ENCODE results near the gene ZNF423. TPM values are rescaled to one million over a fixed set of nuclear protein-coding genes. Genes with fewer than 3 reads are reported as not detected.

ZNF423 gene
- polyA plus RNA-seq, 5 donors: 20.1 to 29.9 (median 23.1) TPM

GRCh38 chr16:49850558-49851467 is 5.1 kb downstream of the ZNF423 start:
- no peak for DNase-seq

DNA sequence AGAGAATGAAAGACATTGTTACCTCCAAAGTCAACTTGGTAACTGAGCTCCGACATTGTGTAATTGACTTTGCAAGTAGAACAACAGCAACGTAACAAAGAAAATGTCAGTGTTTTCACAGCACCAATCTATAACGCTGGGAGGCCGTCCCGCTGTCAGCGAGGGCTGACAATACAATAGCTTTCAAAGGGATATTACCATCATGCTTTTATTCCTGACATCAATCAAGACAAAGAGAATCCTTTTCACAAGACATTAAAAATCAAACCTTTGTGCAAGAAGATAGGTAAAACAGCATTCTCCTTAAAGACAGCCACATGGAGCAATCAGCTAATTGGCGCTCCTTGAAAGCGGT is 6.2 kb downstream of the ZNF423 start:
- no peak for DNase-seq

DNA sequence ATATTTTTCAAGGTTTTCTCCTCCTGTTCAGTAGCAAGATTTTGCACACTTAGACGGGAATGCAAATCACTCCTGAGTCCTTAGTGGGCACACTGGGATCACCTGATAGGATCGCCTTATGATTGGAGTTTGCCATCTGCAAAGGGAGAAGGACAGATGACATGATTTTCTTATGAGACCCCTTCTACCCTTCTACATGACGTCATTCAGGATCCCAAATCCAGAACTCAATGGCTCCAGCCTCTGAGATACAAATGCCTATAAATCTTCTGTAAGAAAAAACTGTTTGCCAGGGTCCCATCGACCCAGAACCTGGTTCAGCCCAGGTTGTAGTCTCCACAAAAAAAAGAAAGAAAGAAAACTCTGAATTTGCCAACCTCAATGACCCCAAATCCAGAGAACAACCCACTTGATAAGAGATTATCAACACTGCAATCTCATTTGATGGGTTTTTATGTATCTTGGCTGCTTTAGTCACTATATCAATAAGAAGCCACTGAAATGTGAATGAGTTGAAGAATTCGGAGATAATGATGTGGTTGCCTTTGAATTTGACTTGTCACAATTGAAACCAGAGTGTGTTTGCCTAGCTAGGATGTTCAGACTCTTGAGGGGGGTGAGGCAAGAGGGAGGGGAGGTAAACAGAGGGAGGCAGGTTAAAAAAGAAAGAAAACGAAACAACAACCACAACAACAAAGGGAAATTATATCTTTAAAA is 6.7 kb downstream of the ZNF423 start:
- no peak for DNase-seq

DNA sequence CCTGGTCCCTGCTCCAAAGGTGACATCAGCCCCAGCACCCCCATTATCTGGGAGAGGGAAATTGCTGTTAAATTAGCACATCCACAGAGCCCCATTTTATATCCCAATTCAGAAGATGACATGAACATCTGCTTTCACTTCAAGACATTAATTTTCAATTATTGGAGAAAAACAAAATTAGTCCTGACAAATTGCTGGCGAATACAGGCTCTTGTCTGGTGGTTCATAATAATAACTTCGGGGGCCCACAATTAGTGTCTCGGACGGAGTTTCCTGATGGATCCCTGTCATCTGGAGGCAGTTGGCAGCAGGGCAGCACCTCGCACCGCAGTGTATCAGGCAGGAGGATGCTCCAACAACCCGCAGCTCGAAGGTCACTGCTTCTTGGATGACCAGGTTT is 7.4 kb downstream of the ZNF423 start:
- DNase-seq: no peak

- DNase-seq: no peak
Measured at GRCh38 chr16:49846800-49847199, 9.1 kb downstream of the ZNF423 start.

- no peak for DNase-seq
Measured at GRCh38 chr16:49844359-49844758, 11.6 kb downstream of the ZNF423 start.

DNA sequence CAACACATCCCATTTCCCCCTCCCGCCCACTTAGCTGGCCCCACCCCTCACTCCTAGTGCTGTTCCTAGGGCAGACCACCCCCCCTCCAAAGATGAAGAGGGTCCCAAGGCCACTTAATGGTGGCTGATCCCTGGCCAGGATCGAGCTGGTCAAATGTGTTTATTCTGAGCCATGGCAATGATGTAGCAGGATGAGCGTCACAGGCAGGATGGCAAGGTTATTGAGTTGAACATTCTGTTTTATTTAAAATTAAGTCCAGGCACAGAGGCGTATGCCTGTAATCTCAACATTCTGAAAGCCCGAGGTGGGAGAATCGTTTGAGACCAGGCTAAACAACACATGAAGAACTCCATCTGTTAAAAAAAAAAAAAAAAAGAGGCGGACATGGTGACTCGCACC is 12.2 kb downstream of the ZNF423 start:
- DNase-seq: no peak

DNA sequence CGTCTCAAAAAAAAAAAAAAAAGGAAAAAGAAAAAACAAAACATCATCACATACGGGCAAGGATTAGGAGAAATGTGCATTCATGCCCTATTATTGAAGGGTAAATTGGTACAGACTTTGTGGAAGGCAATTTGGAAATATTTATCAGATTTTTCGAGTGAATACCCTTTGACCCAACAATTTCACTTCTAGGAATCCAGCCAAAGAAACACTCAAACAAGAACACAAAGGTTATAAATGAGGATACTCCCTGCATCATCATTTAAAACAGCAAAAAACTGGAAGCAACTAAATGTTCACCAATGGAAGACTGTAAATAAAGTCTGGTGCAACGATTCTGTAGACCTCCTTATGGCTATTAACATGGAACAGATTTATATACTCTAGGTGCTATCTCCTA is 12.9 kb downstream of the ZNF423 start:
- DNase-seq: no peak

- no peak for DNase-seq
Measured at GRCh38 chr16:49839017-49839825, 16.7 kb downstream of the ZNF423 start.

DNA sequence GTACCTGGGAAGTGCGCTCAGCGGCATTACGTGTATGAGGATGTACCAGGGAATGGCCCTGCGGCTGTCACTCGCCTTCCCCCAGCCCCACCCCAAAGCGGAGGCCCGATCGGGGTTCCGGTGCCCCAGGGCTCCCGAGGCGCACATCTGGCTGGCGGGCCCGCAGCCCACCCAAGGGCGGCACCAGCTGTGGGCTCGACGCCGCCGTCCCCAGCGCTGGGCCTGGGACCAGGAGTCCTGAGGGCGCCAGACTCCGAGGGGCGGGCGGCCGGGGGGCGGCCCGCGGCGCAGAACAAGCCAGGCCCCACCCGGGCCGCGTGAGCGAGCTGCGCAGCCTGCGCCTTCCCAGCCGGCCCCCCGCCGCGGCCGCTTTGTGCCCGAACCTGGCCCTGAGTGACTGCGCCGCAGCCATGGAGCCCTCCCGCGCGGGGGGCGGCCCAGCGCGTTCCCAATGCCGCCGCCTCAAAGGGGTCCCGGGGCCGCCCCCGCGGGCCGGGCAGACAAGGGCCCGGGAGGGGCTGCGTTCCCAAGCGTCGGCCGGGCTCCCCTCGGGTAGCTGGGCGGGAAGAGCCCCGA is 17.4 kb downstream of the ZNF423 start:
- DNase-seq: no peak

DNA sequence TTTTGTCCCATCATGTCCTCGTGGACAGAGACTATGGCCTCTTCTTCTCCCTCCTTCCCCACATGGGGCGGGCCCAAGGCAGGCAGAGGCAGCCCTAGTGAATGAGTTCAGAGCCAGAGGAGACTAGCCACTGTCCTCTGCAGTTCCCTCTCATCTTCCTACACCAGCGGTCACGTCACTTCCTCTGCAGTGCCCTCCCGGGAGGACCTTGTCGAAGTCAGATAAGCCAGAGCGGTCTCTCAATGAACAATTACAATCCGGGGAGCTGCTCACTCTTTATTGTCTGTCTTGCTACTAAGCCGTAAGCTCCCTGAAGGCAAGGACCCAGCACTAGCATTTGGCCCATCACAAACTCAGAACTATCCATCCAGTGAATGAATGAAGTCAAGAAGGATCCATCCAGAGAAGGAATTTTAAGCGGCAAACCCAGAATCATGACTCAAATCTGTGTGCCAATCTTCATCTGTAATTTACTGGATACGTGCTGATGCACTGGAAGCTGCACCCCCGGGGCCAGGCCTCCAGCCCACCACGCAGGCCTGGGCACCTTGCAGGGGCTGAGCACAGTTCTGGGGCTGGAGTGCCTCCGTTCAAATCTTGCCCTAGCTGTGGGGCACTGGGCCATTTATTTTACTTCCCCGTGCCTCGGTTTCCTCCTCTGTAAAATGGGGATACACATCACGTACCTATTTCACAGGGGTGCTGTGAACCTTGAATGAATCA is 18.1 kb downstream of the ZNF423 start:
- no peak for DNase-seq

DNA sequence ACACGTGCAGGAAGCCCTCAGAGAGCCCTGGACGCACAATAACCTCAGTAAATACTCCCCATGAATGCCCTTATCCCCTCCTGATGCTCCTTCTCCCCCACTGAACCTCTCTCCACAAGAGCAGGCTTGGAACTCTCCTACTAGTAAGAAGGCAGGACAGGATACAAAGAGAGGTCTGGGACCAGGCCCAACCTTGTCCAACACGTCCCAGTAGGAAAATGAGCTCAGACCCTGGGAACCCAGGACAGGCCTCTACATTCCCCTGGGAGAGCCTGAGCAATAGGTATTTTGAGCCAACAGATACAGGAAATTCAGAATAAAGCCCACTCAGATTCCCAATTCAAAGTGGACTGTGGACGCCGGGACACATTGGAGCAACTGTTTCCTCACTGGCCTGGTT is 19.2 kb downstream of the ZNF423 start:
- no peak for DNase-seq

DNA sequence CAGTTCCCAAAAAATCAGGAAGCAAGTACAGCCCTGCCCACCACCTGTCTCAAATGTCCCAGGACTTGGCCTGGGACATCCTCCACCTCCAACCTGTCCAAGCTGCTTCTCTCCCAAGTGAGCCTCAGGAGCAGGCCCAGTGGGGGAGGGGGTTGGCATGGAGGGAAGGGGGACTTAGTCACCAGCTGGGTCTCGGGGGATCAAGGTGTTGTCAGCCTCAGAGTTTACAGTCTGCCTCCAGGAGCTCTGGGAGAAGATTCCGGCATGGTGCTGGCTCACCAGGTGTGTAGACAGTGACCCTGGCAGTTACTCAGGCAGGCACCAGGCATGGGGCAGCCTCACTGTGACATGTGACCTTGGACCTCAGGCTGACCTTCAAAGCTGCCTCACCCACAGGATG is 19.7 kb downstream of the ZNF423 start:
- DNase-seq: no peak

DNA sequence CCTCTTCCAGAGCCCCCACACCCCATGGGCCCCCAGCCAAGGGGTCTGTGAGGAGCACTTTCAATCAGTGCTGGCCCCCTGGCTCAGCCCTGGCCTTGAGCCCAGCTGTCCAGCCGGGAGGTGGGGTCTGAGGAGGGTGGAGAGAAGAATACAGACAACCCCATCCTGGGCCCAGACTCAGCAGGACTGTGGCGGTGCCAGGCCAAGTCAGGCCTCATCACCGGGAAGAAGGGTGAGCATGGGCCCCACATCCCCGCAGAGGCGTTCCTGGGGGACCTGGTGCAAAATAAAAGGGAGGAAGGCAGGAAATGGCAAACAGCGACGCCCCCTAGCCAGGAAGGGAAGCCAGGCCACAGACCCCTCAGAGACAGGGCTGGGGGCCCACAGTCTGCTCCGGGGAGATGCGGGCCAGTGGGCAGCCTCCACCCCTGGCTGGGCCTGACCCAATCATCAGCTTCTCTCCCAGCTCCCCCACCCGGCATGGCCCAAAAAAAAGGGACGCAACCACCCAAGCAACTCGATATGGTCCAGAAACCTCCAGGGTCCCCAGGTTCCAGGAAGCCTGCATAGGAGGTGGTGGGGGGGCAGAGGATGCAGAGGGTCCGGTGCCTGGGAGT is 20.6 kb downstream of the ZNF423 start:
- peak in 1 of 2 donors; percentile 68 for DNase-seq

- peak; percentile 88 to 89 for DNase-seq
Measured at GRCh38 chr16:49834531-49835151, 21.3 kb downstream of the ZNF423 start.

GRCh38 chr16:49833796-49834530 is 21.9 kb downstream of the ZNF423 start:
- DNase-seq: no peak

DNA sequence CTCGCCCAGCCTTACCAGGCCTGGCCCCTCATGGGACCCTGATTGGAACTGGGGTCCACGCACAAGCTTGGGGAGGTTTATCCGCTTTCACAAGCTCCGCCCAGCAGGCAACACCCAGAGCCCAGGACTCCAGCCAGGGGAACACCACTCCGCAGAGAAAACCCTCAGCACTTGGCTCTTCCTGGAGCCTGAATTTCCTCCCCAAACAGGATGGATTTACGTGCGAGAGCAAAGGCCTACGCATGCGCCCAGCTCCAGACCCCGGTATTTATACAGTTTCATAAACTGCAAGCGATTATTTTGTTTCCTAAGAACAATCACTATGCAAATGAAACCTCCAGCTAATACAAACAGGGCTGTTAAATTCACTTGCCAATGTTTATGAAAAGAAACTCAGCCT is 22.8 kb downstream of the ZNF423 start:
- peak; percentile 69 to 72 for DNase-seq

DNA sequence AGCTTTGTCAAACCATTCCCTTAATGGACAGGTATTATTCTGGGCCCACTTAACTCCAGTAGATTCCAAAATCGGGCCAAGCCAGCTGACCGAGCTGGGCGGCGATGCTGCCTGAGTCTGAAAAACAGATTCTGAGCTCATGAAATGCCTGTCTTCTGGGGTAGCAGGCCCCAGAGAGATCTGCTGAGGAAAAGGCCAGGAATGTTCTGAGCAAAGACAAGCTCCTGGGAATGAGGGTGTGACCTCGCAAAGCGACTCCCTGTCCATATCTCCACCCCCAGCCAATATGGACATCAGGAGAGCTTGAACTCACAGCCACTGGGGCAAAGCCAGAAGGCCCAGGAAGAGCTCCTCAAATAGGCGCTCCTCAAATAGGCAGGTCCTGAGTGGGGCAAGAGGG is 23.7 kb downstream of the ZNF423 start:
- no peak for DNase-seq

DNA sequence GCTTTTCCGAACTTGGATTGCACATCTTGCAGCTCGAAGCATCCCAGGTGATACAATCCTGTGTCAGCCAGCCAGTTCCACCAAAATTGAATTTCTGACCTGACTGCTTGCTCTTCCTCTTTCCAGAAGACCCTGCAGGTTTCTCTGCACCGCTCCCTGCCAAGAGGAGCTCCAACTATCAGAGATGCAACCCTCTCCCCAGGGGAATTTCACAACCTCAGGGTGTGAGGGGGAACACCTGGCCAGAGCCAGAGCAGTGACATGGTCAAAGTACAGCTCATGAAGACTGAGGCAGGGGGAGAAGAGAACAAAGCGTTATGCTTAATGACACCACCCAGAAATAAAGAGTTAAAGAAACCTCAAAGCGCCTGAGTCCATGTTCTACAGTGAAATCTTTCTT is 25.0 kb downstream of the ZNF423 start:
- DNase-seq: no peak
